Activated T-helper 17 cell treated with anti-CD3 and anti-CD28 coated beads, Interleukin-2, amount 50 U/mL, for 72 hours (primary cell): Measurements from ENCODE around the gene RHBDF1. TPM values are rescaled to one million over a fixed set of nuclear protein-coding genes. Genes with fewer than 3 reads are reported as not detected.

ENCODE experiments used
- ATAC-seq: fragments of 150-1000 bp; cut with Tn5 transposase; replicated peaks from 2 replicates; pipeline ENCODE4 v1.10.0; 2021; ENCODE audit warnings: mild to moderate bottlenecking, moderate library complexity
- H3K27ac Mint-ChIP-seq: one replicate; pipeline ENCODE4 v1.8.0; 2022; ENCODE audit warnings: mixed read lengths
- H3K27me3 Mint-ChIP-seq: one replicate; pipeline ENCODE4 v1.8.0; 2022; ENCODE audit warnings: mixed read lengths
- H3K36me3 Mint-ChIP-seq: one replicate; pipeline ENCODE4 v1.8.0; 2022; ENCODE audit warnings: low read depth, mild to moderate bottlenecking, mixed read lengths
- H3K4me1 Mint-ChIP-seq: one replicate; pipeline ENCODE4 v1.8.0; 2022; ENCODE audit warnings: mixed read lengths
- H3K4me3 Mint-ChIP-seq: one replicate; pipeline ENCODE4 v1.8.0; 2022; ENCODE audit warnings: mild to moderate bottlenecking, mixed read lengths
- H3K9me3 Mint-ChIP-seq: one replicate; pipeline ENCODE4 v1.8.0; 2022; ENCODE audit warnings: mixed read lengths
- total RNA-seq, 2 donors: library from RNA; stranded (reverse); gene quantifications; one replicate each; pipeline ENCODE4 v1.2.3, GENCODE V29; 2022

The RHBDF1 gene
- total RNA-seq, 2 donors from 2014 or later, result 0.24 TPM; not detected in 1

GRCh38 chr16:102060-102855 lies 29.8 kb upstream of the RHBDF1 start:
- H3K4me1 Mint-ChIP-seq, result no peaks in the 10 kb centered on the region
- no peaks in the 10 kb centered on the region for H3K27me3 Mint-ChIP-seq

GRCh38 chr16:101586-101985 lies 29.2 kb upstream of the RHBDF1 start:
- Mint-ChIP-seq H3K36me3 (peaks cover 46% of the 10 kb centered on the region), H3K9me3 (no peaks in the 10 kb centered on the region), H3K27me3 (no peaks in the 10 kb centered on the region), H3K4me1 (no peaks in the 10 kb centered on the region), H3K27ac (no peak overlapping the region), H3K4me3 (no peak overlapping the region)
- no peak for ATAC-seq

More at GRCh38 chr16:102060-102855, 29.8 kb upstream of the RHBDF1 start:
- Mint-ChIP-seq H3K4me3 (no peak overlapping the region), H3K27ac (no peak overlapping the region), H3K36me3 (peaks cover 53% of the 10 kb centered on the region), H3K9me3 (no peaks in the 10 kb centered on the region)
- no peak for ATAC-seq

- Mint-ChIP-seq H3K27me3 (no peaks in the 10 kb centered on the region), H3K27ac (no peak overlapping the region), H3K9me3 (no peaks in the 10 kb centered on the region), H3K36me3 (peaks cover 46% of the 10 kb centered on the region), H3K4me3 (no peak overlapping the region), H3K4me1 (no peaks in the 10 kb centered on the region)
- ATAC-seq, result no peak
Measured at GRCh38 chr16:100989-101388, 28.6 kb upstream of the RHBDF1 start.

- no peak for ATAC-seq
- Mint-ChIP-seq H3K27ac (no peak overlapping the region), H3K36me3 (peaks cover 25% of the 10 kb centered on the region), H3K9me3 (no peaks in the 10 kb centered on the region), H3K27me3 (no peaks in the 10 kb centered on the region), H3K4me3 (no peak overlapping the region), H3K4me1 (no peaks in the 10 kb centered on the region)
Measured at GRCh38 chr16:97822-98221, 25.4 kb upstream of the RHBDF1 start.

GRCh38 chr16:96935-97381 lies 24.5 kb upstream of the RHBDF1 start:
- H3K4me1 Mint-ChIP-seq, result no peaks in the 10 kb centered on the region
- H3K36me3 Mint-ChIP-seq, result peaks cover 20% of the 10 kb centered on the region
- no peak overlapping the region for H3K27ac Mint-ChIP-seq
- ATAC-seq, result peak; percentile 97
- no peak overlapping the region for H3K4me3 Mint-ChIP-seq
- no peaks in the 10 kb centered on the region for H3K27me3 Mint-ChIP-seq
- H3K9me3 Mint-ChIP-seq, result no peaks in the 10 kb centered on the region

- no peaks in the 10 kb centered on the region for H3K9me3 Mint-ChIP-seq
- H3K27me3 Mint-ChIP-seq, result no peaks in the 10 kb centered on the region
- no peak overlapping the region for H3K27ac Mint-ChIP-seq
- no peaks in the 10 kb centered on the region for H3K4me1 Mint-ChIP-seq
- H3K36me3 Mint-ChIP-seq, result peaks cover 18% of the 10 kb centered on the region
- H3K4me3 Mint-ChIP-seq, result no peak overlapping the region
- no peak for ATAC-seq
Measured at GRCh38 chr16:94918-95265, 22.5 kb upstream of the RHBDF1 start.

- no peak overlapping the region for H3K27ac Mint-ChIP-seq
- no peaks in the 10 kb centered on the region for H3K4me1 Mint-ChIP-seq
- peaks cover 21% of the 10 kb centered on the region for H3K36me3 Mint-ChIP-seq
- H3K27me3 Mint-ChIP-seq, result no peaks in the 10 kb centered on the region
- no peak for ATAC-seq
- H3K4me3 Mint-ChIP-seq, result no peak overlapping the region
- no peaks in the 10 kb centered on the region for H3K9me3 Mint-ChIP-seq
Measured at GRCh38 chr16:92431-93339, 20.3 kb upstream of the RHBDF1 start.

- H3K9me3 Mint-ChIP-seq, result no peaks in the 10 kb centered on the region
- H3K4me3 Mint-ChIP-seq, result no peak overlapping the region
- no peak overlapping the region for H3K27ac Mint-ChIP-seq
- no peaks in the 10 kb centered on the region for H3K27me3 Mint-ChIP-seq
- H3K36me3 Mint-ChIP-seq, result peaks cover 33% of the 10 kb centered on the region
- H3K4me1 Mint-ChIP-seq, result no peaks in the 10 kb centered on the region
- ATAC-seq, result no peak
Measured at GRCh38 chr16:91484-91883, 19.1 kb upstream of the RHBDF1 start.

- Mint-ChIP-seq H3K9me3 (no peaks in the 10 kb centered on the region), H3K36me3 (peaks cover 48% of the 10 kb centered on the region)
Measured at GRCh38 chr16:89391-90302, 17.2 kb upstream of the RHBDF1 start.

GRCh38 chr16:88613-89012 lies 16.2 kb upstream of the RHBDF1 start:
- Mint-ChIP-seq H3K4me1 (peaks cover 11% of the 10 kb centered on the region), H3K27ac (no peak overlapping the region), H3K36me3 (peaks cover 59% of the 10 kb centered on the region), H3K9me3 (no peaks in the 10 kb centered on the region), H3K4me3 (no peak overlapping the region), H3K27me3 (no peaks in the 10 kb centered on the region)
- no peak for ATAC-seq

More at GRCh38 chr16:89391-90302, 17.2 kb upstream of the RHBDF1 start:
- ATAC-seq, result no peak
- Mint-ChIP-seq H3K4me3 (no peak overlapping the region), H3K4me1 (peaks cover 4% of the 10 kb centered on the region), H3K27ac (no peak overlapping the region), H3K27me3 (no peaks in the 10 kb centered on the region)

GRCh38 chr16:86483-86952 lies 14.1 kb upstream of the RHBDF1 start:
- H3K9me3 Mint-ChIP-seq, result no peaks in the 10 kb centered on the region
- H3K27me3 Mint-ChIP-seq, result no peaks in the 10 kb centered on the region
- no peak for ATAC-seq
- peaks cover 61% of the 10 kb centered on the region for H3K36me3 Mint-ChIP-seq
- peaks cover 13% of the 10 kb centered on the region for H3K4me1 Mint-ChIP-seq
- H3K27ac Mint-ChIP-seq, result no peak overlapping the region
- no peak overlapping the region for H3K4me3 Mint-ChIP-seq

GRCh38 chr16:85865-86264 lies 13.4 kb upstream of the RHBDF1 start:
- no peaks in the 10 kb centered on the region for H3K27me3 Mint-ChIP-seq
- H3K27ac Mint-ChIP-seq, result peak overlapping the region; percentile 59
- H3K36me3 Mint-ChIP-seq, result peaks cover 60% of the 10 kb centered on the region
- H3K4me1 Mint-ChIP-seq, result peaks cover 13% of the 10 kb centered on the region
- no peaks in the 10 kb centered on the region for H3K9me3 Mint-ChIP-seq
- ATAC-seq, result no peak
- no peak overlapping the region for H3K4me3 Mint-ChIP-seq

- Mint-ChIP-seq H3K4me1 (peaks cover 13% of the 10 kb centered on the region), H3K27me3 (no peaks in the 10 kb centered on the region), H3K9me3 (no peaks in the 10 kb centered on the region), H3K4me3 (peak overlapping the region; percentile 44), H3K36me3 (peaks cover 56% of the 10 kb centered on the region), H3K27ac (peak overlapping the region; percentile 49)
- ATAC-seq, result no peak
Measured at GRCh38 chr16:85407-85782, 13.0 kb upstream of the RHBDF1 start.
